SK-N-SH (cell line): ENCODE measurements around the gene SLC16A13. TPM values are rescaled to one million over a fixed set of nuclear protein-coding genes. Genes with fewer than 3 reads are reported as not detected.
A peak's percentile ranks its signal among the peaks of the same experiment; 100 is the strongest.

Experiments
- CTCF ChIA-PET: fragments of 300-600, 350-600 bp; formaldehyde crosslinking; extraction: SDS; loops from one replicate; lab custom pipeline; 2021; lab: Yijun Ruan, JAX
- POLR2A ChIA-PET: fragments of 350-600 bp; sonication (Branson Sonifier 250); formaldehyde crosslinking; extraction: SDS; loops from one replicate; lab custom pipeline; 2020; ENCODE audit warnings: antibody characterized with exemption, inconsistent platforms; lab: Yijun Ruan, JAX
- DNase-seq: peaks from one replicate; pipeline ENCODE4 v3.0.0; 2012
- H2AFZ ChIP-seq: fragments of 200-600 bp; sonication (generic); 2 replicates; pipeline ENCODE4 v1.8.1; 2016; ENCODE audit warnings: antibody characterized with exemption, mild to moderate bottlenecking, low read depth
- H3F3A ChIP-seq: fragments of 200-600 bp; sonication (generic); replicated peaks from 2 replicates; pipeline ENCODE3; 2016; ENCODE audit warnings: antibody characterized with exemption, mild to moderate bottlenecking; ENCODE audit not compliant: insufficient read depth
- H3K27ac ChIP-seq, 2 experiments: fragments of 200-500 bp in 1 of 2; fragments of 200-600 bp in 1 of 2; sonication (Bioruptor generic) in 1 of 2; sonication (generic), shearing (Covaris generic) in 1 of 2; 2 replicates each; pipeline versions ENCODE4 v1.5.1 to v1.6.1; 2014 to 2016; ENCODE audit warnings: low read depth in 2 of 2, inconsistent platforms in 1 of 2, low read length in 1 of 2, mild to moderate bottlenecking in 1 of 2, mixed read lengths in 1 of 2
- H3K27me3 ChIP-seq: fragments of 200-600 bp; sonication (generic), shearing (Covaris generic); 2 replicates; pipeline ENCODE4 v1.6.1; 2016; ENCODE audit warnings: mixed run types; ENCODE audit not compliant: insufficient read depth
- H3K36me3 ChIP-seq, 2 experiments: fragments of 200-500 bp in 1 of 2; fragments of 200-600 bp in 1 of 2; sonication (Bioruptor generic) in 1 of 2; sonication (generic) in 1 of 2; replicated peaks in 1 of 2; 2 replicates each; pipeline versions ENCODE3 to v1.5.1; 2014 to 2016; ENCODE audit warnings: low read length in 1 of 2, mild to moderate bottlenecking in 1 of 2; ENCODE audit not compliant: insufficient read depth in 2 of 2, control insufficient read depth in 1 of 2
- H3K4me1 ChIP-seq, 2 experiments: fragments of 200-500 bp in 1 of 2; fragments of 200-600 bp in 1 of 2; sonication (Bioruptor generic) in 1 of 2; sonication (generic), shearing (Covaris generic) in 1 of 2; 2 replicates each; pipeline versions ENCODE4 v1.5.1 to v1.6.1; 2014 to 2016; ENCODE audit warnings: low read depth in 1 of 2, low read length in 1 of 2, mixed run types in 1 of 2; ENCODE audit not compliant: insufficient read depth in 2 of 2, control insufficient read depth in 1 of 2
- H3K4me2 ChIP-seq: fragments of 200-600 bp; sonication (generic), shearing (Covaris generic); 2 replicates; pipeline ENCODE4 v1.6.1; 2017; ENCODE audit warnings: mixed run types
- H3K4me3 ChIP-seq, 2 experiments: fragments of 200-500 bp in 1 of 2; fragments of 200-600 bp in 1 of 2; sonication (Bioruptor generic) in 1 of 2; sonication (generic), shearing (Covaris generic) in 1 of 2; 2 replicates each; pipeline versions ENCODE4 v1.5.1 to v1.8.1; 2014 to 2016; ENCODE audit warnings: low read depth in 2 of 2, inconsistent platforms in 1 of 2, low read length in 1 of 2, mild to moderate bottlenecking in 1 of 2, mixed read lengths in 1 of 2, moderate library complexity in 1 of 2
- H3K79me2 ChIP-seq: fragments of 200-600 bp; sonication (generic); 2 replicates; pipeline ENCODE4 v1.8.1; 2017; ENCODE audit warnings: mild to moderate bottlenecking; ENCODE audit not compliant: insufficient read depth
- H3K9ac ChIP-seq: fragments of 200-600 bp; sonication (generic); 2 replicates; pipeline ENCODE4 v1.6.1; 2017; ENCODE audit warnings: mixed run types
- H3K9me2 ChIP-seq: fragments of 200-600 bp; sonication (generic); 2 replicates; pipeline ENCODE4 v1.6.1; 2017; ENCODE audit warnings: mixed run types
- H3K9me3 ChIP-seq: fragments of 200-600 bp; sonication (generic); 2 replicates; pipeline ENCODE4 v1.6.1; 2017; ENCODE audit warnings: mixed run types, mild to moderate bottlenecking, moderate library complexity
- H4K20me1 ChIP-seq: fragments of 200-600 bp; sonication (generic); 2 replicates; pipeline ENCODE4 v1.6.1; 2017; ENCODE audit warnings: mild to moderate bottlenecking, mixed run types; ENCODE audit not compliant: insufficient read depth
- CHD2 ChIP-seq: fragments of 150-350 bp; IDR thresholded peaks from 2 replicates; pipeline ENCODE4 v1.6.1; 2018; ENCODE audit warnings: low read length; ENCODE audit not compliant: partially characterized antibody
- ELF1 ChIP-seq: IDR thresholded peaks from 2 replicates; pipeline ENCODE4 v1.4.0; 2012
- EP300 ChIP-seq, 2 experiments: IDR thresholded peaks; 2 replicates each; pipeline versions ENCODE4 v1.4.0 to v1.6.1; 2012; ENCODE audit warnings: borderline replicate concordance in 1 of 2, low read depth in 1 of 2, low read length in 1 of 2
- EZH2phosphoT487 ChIP-seq: fragments of 200-600 bp; sonication (generic); IDR thresholded peaks from 2 replicates; pipeline ENCODE4 v1.6.1; 2017; ENCODE audit warnings: low read depth, mixed run types, mild to moderate bottlenecking, antibody characterized with exemption, moderate library complexity, borderline replicate concordance
- FOSL2 ChIP-seq: IDR thresholded peaks from 2 replicates; pipeline ENCODE4 v1.4.0; 2012; ENCODE audit warnings: low read depth, mild to moderate bottlenecking, moderate library complexity, borderline replicate concordance
- FOXJ3 ChIP-seq: sonication (generic); formaldehyde crosslinking; IDR thresholded peaks from 2 replicates; pipeline ENCODE4 v1.5.1; 2020; ENCODE audit warnings: mild to moderate bottlenecking, missing genetic modification reagents
- FOXM1 ChIP-seq: IDR thresholded peaks from 2 replicates; pipeline ENCODE4 v1.4.0; 2012; ENCODE audit warnings: low read depth, mild to moderate bottlenecking
- GATA2 ChIP-seq: sonication (generic); formaldehyde crosslinking; IDR thresholded peaks from 2 replicates; pipeline ENCODE4 v1.5.0; 2020; ENCODE audit warnings: mild to moderate bottlenecking, missing genetic modification reagents
- IRF3 ChIP-seq: fragments of 150-350 bp; IDR thresholded peaks from 2 replicates; pipeline ENCODE4 v1.6.1; 2016; ENCODE audit warnings: mild to moderate bottlenecking, low read depth, low read length
- JUND ChIP-seq: IDR thresholded peaks from 2 replicates; pipeline ENCODE4 v1.4.0; 2012
- MAX ChIP-seq: IDR thresholded peaks from 2 replicates; pipeline ENCODE4 v1.4.0; 2012; ENCODE audit warnings: low read depth
- MEF2A ChIP-seq: IDR thresholded peaks from 2 replicates; pipeline ENCODE4 v1.4.0; 2012; ENCODE audit warnings: low read depth, borderline replicate concordance
- MXI1 ChIP-seq: IDR thresholded peaks from 2 replicates; pipeline ENCODE4 v1.6.1; 2012; ENCODE audit warnings: mild to moderate bottlenecking, low read depth, low read length, improper control_type of control experiment
- NFIC ChIP-seq: IDR thresholded peaks from 2 replicates; pipeline ENCODE4 v1.4.0; 2012; ENCODE audit warnings: borderline replicate concordance
- NRF1 ChIP-seq: IDR thresholded peaks from 2 replicates; pipeline ENCODE4 v1.6.1; 2012; ENCODE audit warnings: low read depth, mild to moderate bottlenecking, low read length
- RCOR1 ChIP-seq: fragments of 150-350 bp; IDR thresholded peaks from 2 replicates; pipeline ENCODE4 v1.6.1; 2017; ENCODE audit warnings: antibody characterized with exemption, low read length
- RXRA ChIP-seq: IDR thresholded peaks from 2 replicates; pipeline ENCODE4 v1.4.0; 2012; ENCODE audit warnings: low read depth, mild to moderate bottlenecking, borderline replicate concordance
- SIN3A ChIP-seq: IDR thresholded peaks from 2 replicates; pipeline ENCODE4 v1.6.1; 2012; ENCODE audit warnings: low read depth, mild to moderate bottlenecking, low read length, moderate library complexity, borderline replicate concordance
- TAF1 ChIP-seq: IDR thresholded peaks from 2 replicates; pipeline ENCODE4 v1.6.1; 2012; ENCODE audit warnings: low read depth, mild to moderate bottlenecking, low read length, moderate library complexity, borderline replicate concordance
- YY1 ChIP-seq: IDR thresholded peaks from 2 replicates; pipeline ENCODE4 v1.4.0; 2012; ENCODE audit warnings: low read depth, mild to moderate bottlenecking
- WGBS: methylation state at CpG from one replicate; pipeline ENCODE4 v1.1.6; 2017; ENCODE audit warnings: low lambda C conversion rate; 5-methylcytosine and 5-hydroxymethylcytosine counted together
- polyA plus RNA-seq, 3 experiments: library from polyadenylated mRNA; depleted of rRNA; stranded (reverse); fragments of >200 nt; gene quantifications; 2 replicates each; pipeline ENCODE4 v1.2.3, GENCODE V29; 2012

Gene SLC16A13
- polyA plus RNA-seq, 1 of the 3 experiments (the other 2 are of a cell fraction) = 3.9 TPM

- H3K9ac ChIP-seq = peak overlapping the region; percentile 65
- peak overlapping the region in 1 of 2 experiments; percentile 90; a peak in 2 of 4 replicates for H3K27ac ChIP-seq
- H3K9me2 ChIP-seq = no peaks in the 10 kb centered on the region
- CTCF ChIA-PET = interaction anchor here (0.6 to 8.6 kb wide), 7 partner anchors 16 to 1485 kb away, joined by 3 to 64 read pairs (median 24); no protein-coding TSS in a partner anchor
- H3K4me3 ChIP-seq = peak overlapping the region; percentile 50 to 52
- peak; percentile 86 for TF ChIP-seq CHD2
- no peak for TF ChIP-seq RXRA
- TF ChIP-seq MXI1 = 0 out of 2 replicates have a peak, but pooled peaks have one; percentile 28
- TF ChIP-seq JUND = no peak
- peak in 1 of 2 experiments; percentile 66; a peak in 3 of 4 replicates for TF ChIP-seq EP300 (IDR thresholded peaks at IDR 0.05; ENCODE audit: borderline replicate concordance in 1 of 2, low read depth in 1 of 2, low read length in 1 of 2)
- peak; percentile 38; the same call in 1 of the 2 replicates for TF ChIP-seq NFIC
- peak; percentile 81; the same call in 1 of the 2 replicates for TF ChIP-seq TAF1
- H2AFZ ChIP-seq = peak overlapping the region; percentile 100
- peaks cover 19% of the 10 kb centered on the region for H3F3A ChIP-seq
- H3K4me2 ChIP-seq = peak overlapping the region; percentile 78
- H3K36me3 ChIP-seq = peaks cover 0 to 7% of the 10 kb centered on the region in 2 experiments
- H3K27me3 ChIP-seq = no peaks in the 10 kb centered on the region
- WGBS = 8% methylated on average over 12 of the region's 16 CpGs
- H3K79me2 ChIP-seq = no peaks in the 10 kb centered on the region
- H3K9me3 ChIP-seq = no peaks in the 10 kb centered on the region
- POLR2A ChIA-PET = interaction anchor here (0.6 kb wide), 1 partner anchor 16 kb away, joined by 3 read pairs; the partner anchor contains the start of gene SLC16A13
- peak; percentile 90 for DNase-seq
- peaks cover 9 to 37% of the 10 kb centered on the region in 2 experiments; a peak in 2 of 4 replicates for H3K4me1 ChIP-seq
- no peaks in the 10 kb centered on the region for H4K20me1 ChIP-seq
Measured at GRCh38 chr17:7019839-7020519, 15.8 kb upstream of the SLC16A13 start.

DNA sequence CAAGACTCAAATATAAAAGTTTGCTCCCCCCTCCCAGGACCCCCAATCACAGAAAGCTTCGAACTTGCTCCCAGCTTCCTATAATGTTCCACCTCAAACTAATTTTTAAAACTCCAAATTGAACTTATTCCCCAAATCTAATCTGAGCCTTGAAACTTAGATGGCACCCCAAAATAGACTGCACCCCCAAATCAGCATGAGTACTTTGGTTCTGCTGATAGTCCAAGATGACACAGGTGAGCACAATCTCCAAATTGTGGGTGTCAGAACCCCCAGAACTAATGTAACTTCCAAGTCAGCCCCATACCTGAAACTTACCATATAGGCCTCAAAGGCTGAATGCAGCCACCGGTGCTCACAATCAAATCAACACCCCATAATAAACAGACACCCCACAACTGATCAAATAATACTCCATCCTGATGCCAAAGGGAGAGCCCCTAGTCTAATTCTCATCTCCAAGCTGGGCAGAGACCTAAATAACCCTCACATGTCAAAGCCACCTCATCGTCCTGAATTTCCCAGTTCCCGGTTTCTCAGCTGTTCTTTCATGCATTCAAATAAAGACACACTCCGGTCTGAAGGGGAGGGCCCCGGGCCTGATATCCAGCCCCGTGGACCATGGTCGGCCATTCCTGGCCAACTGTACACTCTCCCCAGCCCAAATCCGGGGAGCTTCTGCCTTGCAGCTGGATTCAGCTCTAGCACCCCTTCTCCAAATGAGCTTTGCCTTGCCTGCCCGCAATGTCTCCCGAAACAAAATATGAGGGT, 14.7 kb upstream of the SLC16A13 start:
- no peaks in the 10 kb centered on the region for H3K9me2 ChIP-seq
- peaks cover 15% of the 10 kb centered on the region for H3F3A ChIP-seq
- H3K36me3 ChIP-seq = peaks cover 0 to 7% of the 10 kb centered on the region in 2 experiments
- CTCF ChIA-PET = interaction anchor here (0.6 to 8.6 kb wide), 25 partner anchors 8 to 1486 kb away, joined by 3 to 64 read pairs (median 6); partner anchors contain the start of genes RNASEK and SLC16A13
- H2AFZ ChIP-seq = peak overlapping the region; percentile 94; the same call in 1 of the 2 replicates
- H4K20me1 ChIP-seq = no peaks in the 10 kb centered on the region
- H3K4me1 ChIP-seq = peaks cover 5 to 30% of the 10 kb centered on the region in 2 experiments; a peak in 2 of 4 replicates
- no peak overlapping the region for H3K4me3 ChIP-seq
- H3K9me3 ChIP-seq = no peaks in the 10 kb centered on the region
- H3K27ac ChIP-seq = no peak overlapping the region
- H3K79me2 ChIP-seq = no peaks in the 10 kb centered on the region
- DNase-seq = no peak
- WGBS = 84% methylated on average over 11 of the region's 11 CpGs
- no peak for TF ChIP-seq FOXJ3
- TF ChIP-seq EZH2phosphoT487 = no peak
- TF ChIP-seq FOSL2 = no peak
- TF ChIP-seq NRF1 = no peak
- TF ChIP-seq IRF3 = no peak
- TF ChIP-seq ELF1 = no peak
- TF ChIP-seq MEF2A = no peak
- TF ChIP-seq TAF1 = no peak
- TF ChIP-seq JUND = no peak
- no peak for TF ChIP-seq YY1
- no peak for TF ChIP-seq FOXM1
- TF ChIP-seq RCOR1 = no peak
- no peak for TF ChIP-seq MAX
- TF ChIP-seq SIN3A = no peak
- TF ChIP-seq GATA2 (CRISPR knock-in tag) = no peak
- H3K4me2 ChIP-seq = no peak overlapping the region
- no peak overlapping the region for H3K9ac ChIP-seq
- POLR2A ChIA-PET = no interaction called here
- H3K27me3 ChIP-seq = no peaks in the 10 kb centered on the region
